HCT116 (cell line): ENCODE data around the gene FGF19.

Experiments
- CEBPB ChIP-seq: IDR thresholded peaks from 2 replicates; pipeline ENCODE4 v1.6.1; 2012; ENCODE audit warnings: low read depth
- EZH2 ChIP-seq: fragments of 200-600 bp; sonication (generic); IDR thresholded peaks from 2 replicates; pipeline ENCODE4 v1.6.1; 2017; ENCODE audit warnings: antibody characterized with exemption, mixed run types
- EZH2phosphoT487 ChIP-seq: fragments of 200-600 bp; IDR thresholded peaks from 2 replicates; pipeline ENCODE4 v1.6.1; 2018; ENCODE audit warnings: antibody characterized with exemption, borderline replicate concordance
- POLR2AphosphoS5 ChIP-seq: IDR thresholded peaks from 2 replicates; pipeline ENCODE4 v1.6.1; 2011; ENCODE audit warnings: mild to moderate bottlenecking, low read depth, low read length, moderate library complexity
- YY1 ChIP-seq: IDR thresholded peaks from 2 replicates; pipeline ENCODE4 v1.6.1; 2011; ENCODE audit warnings: low read length, low read depth, moderate library complexity, mild to moderate bottlenecking; ENCODE audit not compliant: insufficient replicate concordance; ENCODE audit errors: extremely low read depth
- TF ChIP-seq, protein P1 (sequence below), 3 experiments: fragments of 200-600 bp in 1 of 3; sonication (generic) in 1 of 3; IDR thresholded peaks in 2 of 3; conservative IDR thresholded peaks in 1 of 3; 2 replicates each; pipeline ENCODE4 v1.5.1; 2012 to 2017; ENCODE audit warnings: low read depth in 2 of 3, low read length in 2 of 3, antibody characterized with exemption in 1 of 3, borderline replicate concordance in 1 of 3, control low read depth in 1 of 3, mild to moderate bottlenecking in 1 of 3, mixed read lengths in 1 of 3, mixed run types in 1 of 3, moderate library complexity in 1 of 3; ENCODE audit not compliant: insufficient read depth in 1 of 3

DNA sequence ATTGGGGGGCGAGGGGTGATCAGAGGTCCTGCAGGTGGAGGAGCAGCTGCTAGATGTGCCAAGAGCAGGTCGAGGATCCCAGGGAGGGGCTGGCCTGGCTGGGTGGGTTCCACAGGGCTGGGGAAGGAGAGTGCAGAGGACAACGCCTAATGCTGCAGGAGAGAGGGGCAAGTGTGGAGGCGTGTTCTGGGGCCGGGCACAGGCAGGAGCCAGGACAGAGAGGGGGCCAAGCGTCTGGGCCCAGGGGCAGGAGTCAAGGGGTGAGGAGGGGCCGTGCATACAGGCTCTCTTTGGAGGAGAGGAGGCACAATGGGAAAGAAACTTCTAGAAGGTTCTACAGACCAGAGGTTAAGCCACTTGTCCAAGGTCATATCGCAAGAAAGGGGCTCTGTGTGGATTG is 26.7 kb upstream of the FGF19 start:
- TF ChIP-seq EZH2phosphoT487 (no peak), CEBPB (no peak), POLR2AphosphoS5 (no peak), YY1 (no peak), EZH2 (no peak)
- TF ChIP-seq, protein P1, sequence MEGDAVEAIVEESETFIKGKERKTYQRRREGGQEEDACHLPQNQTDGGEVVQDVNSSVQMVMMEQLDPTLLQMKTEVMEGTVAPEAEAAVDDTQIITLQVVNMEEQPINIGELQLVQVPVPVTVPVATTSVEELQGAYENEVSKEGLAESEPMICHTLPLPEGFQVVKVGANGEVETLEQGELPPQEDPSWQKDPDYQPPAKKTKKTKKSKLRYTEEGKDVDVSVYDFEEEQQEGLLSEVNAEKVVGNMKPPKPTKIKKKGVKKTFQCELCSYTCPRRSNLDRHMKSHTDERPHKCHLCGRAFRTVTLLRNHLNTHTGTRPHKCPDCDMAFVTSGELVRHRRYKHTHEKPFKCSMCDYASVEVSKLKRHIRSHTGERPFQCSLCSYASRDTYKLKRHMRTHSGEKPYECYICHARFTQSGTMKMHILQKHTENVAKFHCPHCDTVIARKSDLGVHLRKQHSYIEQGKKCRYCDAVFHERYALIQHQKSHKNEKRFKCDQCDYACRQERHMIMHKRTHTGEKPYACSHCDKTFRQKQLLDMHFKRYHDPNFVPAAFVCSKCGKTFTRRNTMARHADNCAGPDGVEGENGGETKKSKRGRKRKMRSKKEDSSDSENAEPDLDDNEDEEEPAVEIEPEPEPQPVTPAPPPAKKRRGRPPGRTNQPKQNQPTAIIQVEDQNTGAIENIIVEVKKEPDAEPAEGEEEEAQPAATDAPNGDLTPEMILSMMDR (IDR thresholded peaks at IDR 0.05 in 2 of 3, conservative IDR thresholded peaks at IDR 0.05 in 1 of 3; ENCODE audit: borderline replicate concordance in 1 of 3, insufficient read depth in 1 of 3, low read depth in 2 of 3, low read length in 2 of 3) = no peak
